OCI-LY7 (cell line): ENCODE results near the gene LRCOL1. TPM values are rescaled to one million over a fixed set of nuclear protein-coding genes. Genes with fewer than 3 reads are reported as not detected.

Experiments used
- BruUV-seq: library from RNA; stranded (reverse); fragments of 400-500 nt; replicated peaks from 2 replicates; lab custom pipeline; 2021; lab: Mats Ljungman, UMichigan
- CTCF ChIA-PET: fragments of 300-600 bp; sonication (Branson Sonifier 250); formaldehyde crosslinking; loops from one replicate; lab custom pipeline; 2022; ENCODE audit warnings: antibody characterized with exemption; ENCODE audit not compliant: unreplicated experiment; lab: Charles Lee
- POLR2A ChIA-PET: fragments of 300-600 bp; sonication (Branson Sonifier 250); formaldehyde crosslinking; loops from one replicate; lab custom pipeline; 2022; ENCODE audit warnings: antibody characterized with exemption; lab: Charles Lee
- DNase-seq: peaks from one replicate; pipeline ENCODE4 v3.0.0-alpha.2; 2015; ENCODE audit warnings: low spot score
- H2AFZ ChIP-seq: fragments of 200-600 bp; sonication (generic), shearing (Covaris generic); 2 replicates; pipeline ENCODE4 v1.6.1; 2014; ENCODE audit warnings: mild to moderate bottlenecking, antibody characterized with exemption, low read length, moderate library complexity
- H3K27ac ChIP-seq: fragments of 200-600 bp; sonication (generic); 2 replicates; pipeline ENCODE4 v1.5.1; 2014; ENCODE audit warnings: mixed run types, low read depth, mild to moderate bottlenecking, moderate library complexity, low read length, inconsistent platforms; ENCODE audit not compliant: poor library complexity, severe bottlenecking
- H3K36me3 ChIP-seq: fragments of 200-600 bp; sonication (generic); 2 replicates; pipeline ENCODE4 v1.6.1; 2014; ENCODE audit warnings: mild to moderate bottlenecking, antibody characterized with exemption, low read length, moderate library complexity, mixed read lengths; ENCODE audit not compliant: insufficient read depth
- H3K4me1 ChIP-seq: fragments of 200-600 bp; sonication (generic); 2 replicates; pipeline ENCODE4 v1.5.1; 2014; ENCODE audit warnings: mild to moderate bottlenecking, low read length; ENCODE audit not compliant: insufficient read depth, poor library complexity, severe bottlenecking
- H3K4me2 ChIP-seq: fragments of 200-600 bp; sonication (generic); 2 replicates; pipeline ENCODE4 v1.6.1; 2014; ENCODE audit warnings: mild to moderate bottlenecking, low read length
- H3K4me3 ChIP-seq: fragments of 200-600 bp; sonication (generic); 2 replicates; pipeline ENCODE4 v1.5.1; 2014; ENCODE audit warnings: mild to moderate bottlenecking, low read depth, low read length; ENCODE audit not compliant: poor library complexity, severe bottlenecking
- H3K79me2 ChIP-seq: fragments of 200-600 bp; sonication (generic); 2 replicates; pipeline ENCODE4 v1.6.1; 2016; ENCODE audit warnings: low read depth, mild to moderate bottlenecking, low read length, moderate library complexity, mixed read lengths; ENCODE audit not compliant: insufficient read depth
- H3K9me2 ChIP-seq: fragments of 200-600 bp; sonication (generic); 2 replicates; pipeline ENCODE4 v1.6.1; 2016; ENCODE audit warnings: mild to moderate bottlenecking, low read length, mixed read lengths; ENCODE audit not compliant: insufficient read depth
- H3K9me3 ChIP-seq: fragments of 200-600 bp; sonication (generic); 2 replicates; pipeline ENCODE4 v1.6.1; 2014; ENCODE audit warnings: mild to moderate bottlenecking, mixed run types, low read length, mixed read lengths
- H4K20me1 ChIP-seq: fragments of 200-600 bp; sonication (generic); 2 replicates; pipeline ENCODE4 v1.6.1; 2014; ENCODE audit warnings: mild to moderate bottlenecking, antibody characterized with exemption, low read length, moderate library complexity, mixed read lengths; ENCODE audit not compliant: insufficient read depth
- CTCF ChIP-seq: fragments of 200-600 bp; sonication (generic); conservative IDR thresholded peaks from 2 replicates; pipeline ENCODE4 v1.5.1; 2014; ENCODE audit warnings: mild to moderate bottlenecking, antibody characterized with exemption, low read length, moderate library complexity, mixed read lengths
- EZH2phosphoT487 ChIP-seq: fragments of 200-600 bp; sonication (generic); IDR thresholded peaks from 2 replicates; pipeline ENCODE4 v1.6.1; 2018; ENCODE audit warnings: low read depth, borderline replicate concordance, mild to moderate bottlenecking, mixed run types, antibody characterized with exemption, low read length, moderate library complexity, mixed read lengths
- intact Hi-C: fragments of 100-400 bp; cut with micrococcal nuclease; formaldehyde crosslinking; loops from one replicate; pipeline ENCODE4 v1.10.0; 2022; ENCODE audit not compliant: unreplicated experiment
- total RNA-seq, 2 experiments: library from RNA; depleted of rRNA in 1 of 2; stranded (reverse); fragments of >200 nt in 1 of 2; shearing (Covaris generic) in 1 of 2; gene quantifications; 2 replicates each; pipeline ENCODE4 v1.2.3, GENCODE V29; 2014 to 2022

The LRCOL1 gene
- total RNA-seq, 2 experiments from 2014 or later, result not detected

- no peak overlapping the region for H3K4me3 ChIP-seq
- no peak overlapping the region for H3K4me2 ChIP-seq
- H3K36me3 ChIP-seq, result peaks cover 95% of the 10 kb centered on the region
- CTCF ChIA-PET, result no interaction called here
- TF ChIP-seq EZH2phosphoT487 (no peak), CTCF (no peak)
- intact Hi-C loops, result no loop called here
- BruUV-seq, result no TSS peak
- H3K9me2 ChIP-seq, result no peaks in the 10 kb centered on the region
- H3K4me1 ChIP-seq, result no peaks in the 10 kb centered on the region
- no peak for DNase-seq
- no peaks in the 10 kb centered on the region for H4K20me1 ChIP-seq
- no peak overlapping the region for H2AFZ ChIP-seq
- H3K9me3 ChIP-seq, result no peaks in the 10 kb centered on the region
- no peak overlapping the region for H3K27ac ChIP-seq
- H3K79me2 ChIP-seq, result no peaks in the 10 kb centered on the region
- POLR2A ChIA-PET, result interaction anchor here (0.6 kb wide), 1 partner anchor 22 kb away, joined by 4 read pairs; no protein-coding TSS in a partner anchor
These were observed 39.0 kb upstream of the LRCOL1 start for GRCh38 chr12:132649226-132649945.

GRCh38 chr12:132648616-132649225, 38.3 kb upstream of the LRCOL1 start:
- Histone ChIP-seq H3K79me2 (no peaks in the 10 kb centered on the region), H3K9me2 (no peaks in the 10 kb centered on the region), H3K9me3 (no peaks in the 10 kb centered on the region), H3K27ac (no peak overlapping the region), H3K4me3 (no peak overlapping the region), H3K4me1 (no peaks in the 10 kb centered on the region), H3K36me3 (peaks cover 95% of the 10 kb centered on the region), H4K20me1 (no peaks in the 10 kb centered on the region), H3K4me2 (no peak overlapping the region), H2AFZ (no peak overlapping the region)
- no peak for DNase-seq
- no TSS peak for BruUV-seq
- ChIA-PET POLR2A (no interaction called here), CTCF (interaction anchor here (0.7 kb wide), 1 partner anchor 15 kb away, joined by 3 read pairs; no protein-coding TSS in a partner anchor)
- intact Hi-C loops, result no loop called here
- TF ChIP-seq EZH2phosphoT487 (no peak), CTCF (no peak)

- H3K4me3 ChIP-seq, result no peak overlapping the region
- DNase-seq, result no peak
- ChIA-PET POLR2A (no interaction called here), CTCF (interaction anchor here (0.7 kb wide), 1 partner anchor 15 kb away, joined by 3 read pairs; no protein-coding TSS in a partner anchor)
- TF ChIP-seq EZH2phosphoT487 (no peak), CTCF (no peak)
- H3K36me3 ChIP-seq, result peaks cover 95% of the 10 kb centered on the region
- no peaks in the 10 kb centered on the region for H4K20me1 ChIP-seq
- no peaks in the 10 kb centered on the region for H3K9me2 ChIP-seq
- no peak overlapping the region for H3K4me2 ChIP-seq
- intact Hi-C loops, result no loop called here
- H3K4me1 ChIP-seq, result no peaks in the 10 kb centered on the region
- H3K27ac ChIP-seq, result no peak overlapping the region
- BruUV-seq, result no TSS peak
- no peaks in the 10 kb centered on the region for H3K79me2 ChIP-seq
- H2AFZ ChIP-seq, result no peak overlapping the region
- no peaks in the 10 kb centered on the region for H3K9me3 ChIP-seq
These were observed 37.5 kb upstream of the LRCOL1 start for GRCh38 chr12:132647858-132648257.
